Right cardiac atrium (tissue), 5 donors: ENCODE measurements around the gene ECM2. TPM values are rescaled to one million over a fixed set of nuclear protein-coding genes. Genes with fewer than 3 reads are reported as not detected.

Experiments
- ATAC-seq, 2 donors: fragments of 200-7000 bp; cut with Tn5 transposase; one replicate each; pipeline versions ENCODE4 v1.8.0 to v1.9.1; 2020; ENCODE audit warnings: moderate library complexity in 2 of 2, mild to moderate bottlenecking in 1 of 2
- DNase-seq, 3 donors: peaks; one replicate each; pipeline ENCODE4 v3.0.0-alpha.2; 2020
- H3K27ac ChIP-seq: one replicate; pipeline ENCODE4 v1.5.1; 2013; ENCODE audit warnings: mild to moderate bottlenecking, low read length, control low read depth, moderate library complexity
- H3K27me3 ChIP-seq: one replicate; pipeline ENCODE4 v1.6.1; 2013; ENCODE audit not compliant: control insufficient read depth, insufficient read depth
- H3K4me1 ChIP-seq: one replicate; pipeline ENCODE4 v1.6.1; 2013; ENCODE audit warnings: low read length; ENCODE audit not compliant: control insufficient read depth, insufficient read depth
- H3K4me3 ChIP-seq: one replicate; pipeline ENCODE4 v1.5.1; 2013; ENCODE audit warnings: low read length, control low read depth
- H3K9me3 ChIP-seq: one replicate; pipeline ENCODE4 v1.6.1; 2013; ENCODE audit warnings: low read length; ENCODE audit not compliant: control insufficient read depth
- WGBS: extraction: QIAGEN DNeasy Blood & Tissue Kit; methylation state at CpG from one replicate; pipeline ENCODE4 v1.1.7; 2013; 5-methylcytosine and 5-hydroxymethylcytosine counted together
- intact Hi-C, 4 donors: fragments of 100-400 bp; cut with DNase I; formaldehyde crosslinking; loops; one replicate each; pipeline versions ENCODE4 v1.11.0 to v1.14.0; 2022 to 2023
- polyA plus RNA-seq: library from polyadenylated mRNA; stranded (reverse); fragments of 200-250 nt; gene quantifications from one replicate; pipeline ENCODE4 v1.2.3, GENCODE V29; 2013
- total RNA-seq, 4 donors: library from RNA; stranded (reverse); fragmentation: NEBNext Ultra II Directional; extraction: Animal tissue kit (Norgen Biotek cat#: 25700); gene quantifications; one replicate each; pipeline ENCODE4 v1.2.1, GENCODE V29; 2021
- donor health status: healthy with polysubstance abuse.
- donor health status: DM: no; HTN: yes; CAD: no.
- donor health status: DM: no; HTN: no; CAD: no.
- donor health status: DM: no; HTN: yes; CAD: no; lungs with severe emphysema.
- donor health status: DM: yes; HTN: yes; CAD: no.

ECM2 gene
- total and polyA plus RNA-seq, 5 donors: 10.8 to 17.6 (median 12.2) TPM

DNA sequence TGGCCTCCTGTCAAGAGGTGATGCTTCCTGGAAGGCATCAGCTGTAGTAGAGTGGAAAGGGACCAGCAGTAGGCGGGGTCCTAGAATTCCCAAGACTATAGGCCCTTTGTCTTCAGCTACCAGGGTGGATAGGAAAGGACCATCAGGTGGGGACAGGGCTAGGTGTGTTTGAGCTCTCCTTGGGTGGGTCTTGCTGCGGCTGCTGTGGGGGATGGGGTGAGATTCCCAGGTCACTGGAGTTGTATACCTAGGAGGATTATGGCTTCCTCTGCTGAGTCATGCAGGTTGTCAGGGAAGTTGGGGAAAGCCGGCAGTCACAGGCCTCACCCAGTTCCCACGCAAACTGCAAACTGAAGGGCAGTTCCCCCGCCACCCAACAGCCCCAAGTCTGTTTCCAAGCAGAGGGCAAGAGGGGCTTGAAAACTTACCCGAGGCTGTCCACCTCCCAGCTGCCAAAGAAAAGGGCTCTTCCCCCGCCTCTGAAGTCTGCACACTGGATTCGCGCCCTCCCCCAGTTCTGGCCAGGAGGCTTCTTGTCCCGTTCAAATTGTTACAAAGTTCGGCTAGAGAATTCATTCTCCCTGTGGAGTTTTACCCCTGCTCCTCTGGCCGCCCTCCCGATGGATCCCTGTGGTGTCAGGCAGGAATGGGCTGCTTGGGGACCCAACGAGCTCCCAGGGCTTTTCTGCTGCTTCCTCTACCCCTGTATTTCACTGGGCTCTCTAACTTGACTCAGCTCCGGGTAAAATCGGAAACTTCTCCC is 23.0 kb upstream of the ECM2 start:
- Histone ChIP-seq H3K4me3 (no peak overlapping the region), H3K9me3 (no peaks in the 10 kb centered on the region), H3K27ac (no peak overlapping the region), H3K27me3 (no peaks in the 10 kb centered on the region), H3K4me1 (no peaks in the 10 kb centered on the region)
- intact Hi-C loops: no loop called here
- DNase-seq: peak in 1 of 3 donors; percentile 56
- ATAC-seq: no peak
- WGBS: 83% methylated on average over 16 of the region's 16 CpGs

DNA sequence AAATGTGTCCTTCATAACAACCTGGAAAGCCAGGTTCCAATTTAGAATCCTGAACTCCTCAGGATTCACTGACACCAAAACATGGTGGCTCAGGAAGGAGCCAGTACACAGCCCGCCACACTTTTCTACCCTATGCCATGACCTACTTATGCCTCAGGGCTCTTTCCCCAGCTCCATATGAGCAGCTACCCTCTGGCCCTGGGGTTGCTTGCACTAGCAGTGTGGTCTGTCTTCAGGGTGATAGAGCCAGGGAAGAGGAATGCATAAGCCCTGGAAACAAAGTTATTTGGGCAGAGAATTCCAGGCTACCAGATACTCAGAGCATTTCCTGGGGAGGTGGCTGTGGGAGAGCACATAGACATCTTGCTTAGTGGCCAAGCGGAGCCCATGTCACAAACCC is 15.0 kb upstream of the ECM2 start:
- intact Hi-C loops: no loop called here
- 96% methylated on average over 2 of the region's 2 CpGs for WGBS

GRCh38 chr9:92547356-92547755 is 11.6 kb upstream of the ECM2 start:
- 91% methylated on average over 3 of the region's 3 CpGs for WGBS
- no peaks in the 10 kb centered on the region for H3K9me3 ChIP-seq
- H3K27ac ChIP-seq: no peak overlapping the region
- no peaks in the 10 kb centered on the region for H3K27me3 ChIP-seq
- no peak for DNase-seq
- ATAC-seq: no peak
- intact Hi-C loops: no loop called here
- H3K4me3 ChIP-seq: no peak overlapping the region
- H3K4me1 ChIP-seq: no peaks in the 10 kb centered on the region

More for the DNA sequence above, 15.0 kb upstream of the ECM2 start:
- DNase-seq: no peak
- no peaks in the 10 kb centered on the region for H3K27me3 ChIP-seq
- no peak overlapping the region for H3K4me3 ChIP-seq
- H3K27ac ChIP-seq: no peak overlapping the region
- no peaks in the 10 kb centered on the region for H3K9me3 ChIP-seq
- ATAC-seq: no peak
- H3K4me1 ChIP-seq: no peaks in the 10 kb centered on the region

DNA sequence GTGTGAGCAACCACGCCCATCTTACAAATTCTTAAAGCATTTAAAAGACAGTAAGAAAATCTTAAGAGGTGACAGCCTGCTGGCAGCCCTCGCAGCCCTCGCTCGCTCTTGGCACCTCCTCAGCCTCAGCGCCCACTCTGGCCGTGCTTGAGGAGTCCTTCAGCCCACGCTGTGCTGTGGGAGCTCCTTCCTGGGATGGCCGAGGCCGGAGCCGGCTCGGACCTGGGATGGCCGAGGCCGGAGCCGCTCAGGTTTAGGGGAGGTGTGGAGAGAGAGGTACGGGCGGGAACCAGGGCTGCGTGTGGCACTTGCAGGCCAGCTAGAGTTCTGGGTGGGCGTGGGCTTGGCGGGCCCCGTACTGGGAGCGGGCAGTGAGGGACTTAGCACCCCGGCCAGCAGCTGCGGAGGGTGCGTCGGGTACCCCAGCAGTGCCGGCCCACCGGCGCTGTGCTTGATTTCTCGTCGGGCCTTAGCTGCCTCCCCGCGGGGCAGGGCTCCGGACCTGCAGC is 9.3 kb upstream of the ECM2 start:
- Histone ChIP-seq H3K4me1 (no peaks in the 10 kb centered on the region), H3K27ac (no peak overlapping the region), H3K4me3 (no peak overlapping the region), H3K27me3 (no peaks in the 10 kb centered on the region), H3K9me3 (no peaks in the 10 kb centered on the region)
- peak in 1 of 3 donors; percentile 46 for DNase-seq
- intact Hi-C loops: no loop called here
- ATAC-seq: no peak
- WGBS: 99% methylated on average over 33 of the region's 33 CpGs

DNA sequence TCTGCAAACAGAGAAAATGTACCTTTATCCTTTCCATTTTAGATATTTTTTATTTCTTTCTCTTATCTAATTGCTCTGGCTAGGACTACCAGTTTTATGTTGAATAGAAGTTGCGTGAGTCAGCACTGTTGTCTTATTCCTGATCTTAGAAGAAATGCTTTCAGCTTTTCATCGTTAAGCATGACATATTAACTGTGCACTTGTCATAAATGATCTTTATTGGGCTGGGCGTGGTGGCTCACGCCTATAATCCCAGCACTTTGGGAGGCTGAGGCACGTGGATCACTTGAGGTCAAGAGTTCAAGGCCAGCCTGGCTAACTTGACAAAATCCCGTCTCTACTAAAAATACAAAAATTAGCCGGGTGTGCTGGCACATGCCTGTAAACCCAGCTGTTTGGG is 8.2 kb upstream of the ECM2 start:
- DNase-seq: no peak
- Histone ChIP-seq H3K9me3 (no peaks in the 10 kb centered on the region), H3K4me1 (no peaks in the 10 kb centered on the region), H3K27ac (no peak overlapping the region), H3K27me3 (no peaks in the 10 kb centered on the region), H3K4me3 (no peak overlapping the region)
- WGBS: 84% methylated on average over 7 of the region's 7 CpGs
- intact Hi-C loops: no loop called here
- ATAC-seq: no peak

- no peak for ATAC-seq
Measured at GRCh38 chr9:92538541-92538940, 2.8 kb upstream of the ECM2 start.

DNA sequence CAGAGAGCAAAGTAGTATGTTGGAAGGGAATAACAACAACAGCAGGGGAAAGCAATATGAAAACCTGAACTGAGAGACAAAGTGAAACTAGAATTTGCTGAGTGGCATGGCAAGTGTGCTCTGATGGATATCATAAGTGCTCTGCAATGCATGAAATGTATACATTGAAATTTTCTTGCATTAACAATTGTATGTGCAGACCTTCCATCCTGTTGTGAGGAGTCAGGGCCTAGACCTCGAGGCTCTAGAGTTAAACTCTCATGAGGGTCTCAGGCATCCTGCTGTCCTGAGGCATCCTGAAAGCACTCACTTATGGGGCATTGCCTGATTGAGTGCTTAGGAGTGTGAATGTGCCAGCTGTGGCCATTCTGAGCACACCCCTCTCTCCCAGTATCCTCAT is 1.1 kb downstream of the ECM2 start:
- no peak overlapping the region for H3K27ac ChIP-seq

More at GRCh38 chr9:92538541-92538940, 2.8 kb upstream of the ECM2 start:
- 82% methylated on average over 2 of the region's 2 CpGs for WGBS
- no peaks in the 10 kb centered on the region for H3K4me1 ChIP-seq
- intact Hi-C loops: no loop called here
- no peak for DNase-seq
- no peaks in the 10 kb centered on the region for H3K27me3 ChIP-seq
- no peak overlapping the region for H3K27ac ChIP-seq
- H3K9me3 ChIP-seq: no peaks in the 10 kb centered on the region
- H3K4me3 ChIP-seq: no peak overlapping the region

DNA sequence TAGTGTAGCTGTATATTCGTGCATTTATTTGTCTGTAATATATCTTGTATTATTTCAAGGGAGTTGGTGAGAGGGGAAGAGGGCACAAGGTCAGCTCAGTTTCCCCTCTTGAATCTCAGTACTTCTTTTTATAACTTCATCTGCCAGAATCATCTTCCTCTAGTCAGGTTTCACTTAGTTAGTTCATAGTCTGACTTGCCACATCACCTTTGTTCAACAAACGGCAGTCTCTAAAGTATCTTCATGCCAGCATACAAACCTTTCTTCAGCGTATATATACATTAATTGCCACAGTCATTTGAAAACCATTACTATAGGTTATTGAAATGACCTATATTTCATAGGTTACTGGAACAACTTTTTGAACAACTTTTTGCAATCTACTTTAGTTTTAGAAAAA is 1.6 kb downstream of the ECM2 start:
- H3K4me1 ChIP-seq: no peaks in the 10 kb centered on the region
- ATAC-seq (no peak), DNase-seq (no peak)
- no peaks in the 10 kb centered on the region for H3K9me3 ChIP-seq
- H3K27me3 ChIP-seq: no peaks in the 10 kb centered on the region
- WGBS: 75% methylated on average over 3 of the region's 3 CpGs
- H3K27ac ChIP-seq: no peak overlapping the region
- no peak overlapping the region for H3K4me3 ChIP-seq
- intact Hi-C loops: no loop called here

More for the DNA sequence above, 1.1 kb downstream of the ECM2 start:
- peak in 1 of 2 donors; percentile 64 for ATAC-seq
- intact Hi-C loops: no loop called here
- Histone ChIP-seq H3K4me1 (no peaks in the 10 kb centered on the region), H3K9me3 (no peaks in the 10 kb centered on the region), H3K4me3 (peak overlapping the region; percentile 45), H3K27me3 (no peaks in the 10 kb centered on the region)
- no peak for DNase-seq
- WGBS: 31% methylated on average over 1 of the region's 1 CpG

DNA sequence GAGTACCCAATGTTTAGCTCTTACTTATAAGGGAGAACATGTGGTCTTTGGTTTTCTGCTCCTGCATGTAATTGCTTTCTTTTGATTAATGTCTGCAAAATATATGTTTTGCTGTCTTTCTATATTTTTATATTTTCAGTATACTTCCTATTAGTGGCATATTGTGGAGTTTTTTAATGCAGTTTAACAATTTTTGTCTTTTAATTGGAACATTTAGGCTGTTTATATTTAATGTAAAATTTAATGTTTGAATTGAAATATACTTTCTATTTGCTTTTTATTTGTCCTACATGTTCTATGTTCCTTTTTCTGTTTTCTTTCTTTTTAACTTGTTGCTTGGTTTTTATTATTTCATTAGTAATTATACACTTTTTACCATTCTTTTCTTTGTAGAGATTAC is 4.9 kb downstream of the ECM2 start:
- Histone ChIP-seq H3K27me3 (no peaks in the 10 kb centered on the region), H3K4me1 (no peaks in the 10 kb centered on the region), H3K9me3 (no peaks in the 10 kb centered on the region), H3K4me3 (no peak overlapping the region), H3K27ac (no peak overlapping the region)
- DNase-seq: no peak
- intact Hi-C loops: no loop called here
- no peak for ATAC-seq

DNA sequence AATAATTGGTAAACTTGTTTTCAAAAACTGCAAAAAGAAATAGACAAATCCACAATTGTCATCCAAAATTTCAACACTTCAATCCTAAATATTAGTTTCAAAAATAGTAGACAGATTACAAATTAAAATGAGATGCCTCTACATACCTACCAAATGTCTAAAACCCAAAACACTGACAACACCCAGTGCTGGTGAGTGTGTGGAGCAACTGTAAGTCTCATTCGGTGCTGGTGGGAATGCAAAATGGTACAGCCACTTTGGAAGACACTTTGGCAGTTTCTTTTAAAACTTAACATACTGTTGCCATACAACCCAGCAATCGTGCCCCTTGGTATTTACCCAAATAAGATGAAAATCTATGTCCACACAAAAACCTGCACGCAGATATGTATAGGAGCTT is 6.7 kb downstream of the ECM2 start:
- ATAC-seq (no peak), DNase-seq (no peak)
- H3K9me3 ChIP-seq: no peaks in the 10 kb centered on the region
- 95% methylated on average over 3 of the region's 3 CpGs for WGBS
- no peak overlapping the region for H3K4me3 ChIP-seq
- no peak overlapping the region for H3K27ac ChIP-seq
- H3K4me1 ChIP-seq: no peaks in the 10 kb centered on the region
- no peaks in the 10 kb centered on the region for H3K27me3 ChIP-seq
- intact Hi-C loops: no loop called here

DNA sequence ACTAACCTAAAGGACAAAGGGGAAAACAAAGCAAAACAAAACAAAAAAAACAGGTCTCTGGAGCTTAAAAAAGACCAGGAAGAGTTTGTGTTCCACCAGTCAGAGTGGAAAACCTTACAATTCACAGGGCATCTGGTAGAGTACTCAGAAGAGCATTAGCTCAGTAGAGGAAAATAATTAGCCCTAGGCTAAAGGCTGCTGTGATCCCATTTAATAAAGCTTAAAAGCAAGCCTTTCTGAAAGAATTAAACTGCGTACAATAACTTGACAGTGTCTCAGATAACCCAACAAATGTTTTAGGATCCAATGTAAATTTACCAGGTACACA is 7.3 kb downstream of the ECM2 start:
- no peak for DNase-seq
- ATAC-seq: no peak
- Histone ChIP-seq H3K27ac (no peak overlapping the region), H3K4me1 (no peaks in the 10 kb centered on the region), H3K27me3 (no peaks in the 10 kb centered on the region), H3K9me3 (no peaks in the 10 kb centered on the region), H3K4me3 (no peak overlapping the region)
- intact Hi-C loops: no loop called here
- 70% methylated on average over 1 of the region's 1 CpG for WGBS
